ENCODE data around the gene KRT81.

DNA sequence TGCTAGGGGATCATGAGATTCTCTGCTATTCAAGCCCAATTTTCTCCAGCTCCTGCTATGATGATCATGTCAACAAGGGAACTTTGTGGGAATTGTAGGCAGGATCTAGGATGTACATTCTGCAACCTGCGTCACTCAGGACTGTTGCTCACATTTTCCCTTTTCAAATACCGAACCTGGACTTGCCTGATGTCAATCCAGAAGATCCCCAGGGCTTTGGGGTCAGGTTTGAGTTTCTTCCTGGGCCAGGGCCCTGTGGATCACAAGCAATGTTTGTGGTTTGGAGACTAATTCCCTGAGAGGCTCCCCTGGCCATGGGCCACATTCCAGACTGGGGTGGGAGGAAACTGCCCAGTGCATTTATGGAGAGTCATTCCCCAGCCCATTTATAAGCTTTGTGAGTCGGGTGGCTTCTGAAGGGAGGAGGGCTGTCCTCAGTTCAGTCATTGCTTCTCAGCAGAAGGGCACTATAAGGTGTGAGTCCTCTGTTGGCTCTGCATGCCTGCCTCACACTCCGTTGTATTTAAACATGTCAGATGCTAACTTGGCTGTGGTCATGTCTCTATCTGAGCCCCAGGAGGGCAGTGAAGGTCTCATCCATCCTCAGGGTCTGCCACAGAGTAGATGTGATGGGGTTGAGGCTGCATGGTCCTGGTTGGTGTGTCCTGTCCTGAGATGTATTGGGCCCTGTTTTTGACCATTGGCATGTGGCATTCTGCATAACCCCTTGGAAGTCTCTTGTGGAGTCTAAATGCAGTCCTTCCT, 10.4 kb downstream of the KRT81 start:
- TF ChIP-seq, protein P1, sequence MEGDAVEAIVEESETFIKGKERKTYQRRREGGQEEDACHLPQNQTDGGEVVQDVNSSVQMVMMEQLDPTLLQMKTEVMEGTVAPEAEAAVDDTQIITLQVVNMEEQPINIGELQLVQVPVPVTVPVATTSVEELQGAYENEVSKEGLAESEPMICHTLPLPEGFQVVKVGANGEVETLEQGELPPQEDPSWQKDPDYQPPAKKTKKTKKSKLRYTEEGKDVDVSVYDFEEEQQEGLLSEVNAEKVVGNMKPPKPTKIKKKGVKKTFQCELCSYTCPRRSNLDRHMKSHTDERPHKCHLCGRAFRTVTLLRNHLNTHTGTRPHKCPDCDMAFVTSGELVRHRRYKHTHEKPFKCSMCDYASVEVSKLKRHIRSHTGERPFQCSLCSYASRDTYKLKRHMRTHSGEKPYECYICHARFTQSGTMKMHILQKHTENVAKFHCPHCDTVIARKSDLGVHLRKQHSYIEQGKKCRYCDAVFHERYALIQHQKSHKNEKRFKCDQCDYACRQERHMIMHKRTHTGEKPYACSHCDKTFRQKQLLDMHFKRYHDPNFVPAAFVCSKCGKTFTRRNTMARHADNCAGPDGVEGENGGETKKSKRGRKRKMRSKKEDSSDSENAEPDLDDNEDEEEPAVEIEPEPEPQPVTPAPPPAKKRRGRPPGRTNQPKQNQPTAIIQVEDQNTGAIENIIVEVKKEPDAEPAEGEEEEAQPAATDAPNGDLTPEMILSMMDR (IDR thresholded peaks at IDR 0.05) = no peak
- TF ChIP-seq EP300 (IDR thresholded peaks at IDR 0.05) = peak; percentile 44
- TF ChIP-seq POLR2A (IDR thresholded peaks at IDR 0.05) = no peak
- TF ChIP-seq POLR2AphosphoS5 (IDR thresholded peaks at IDR 0.05) = no peak

Data from gastroesophageal sphincter (tissue), 3 donors.